ENCODE results near the gene NCKAP5L.

DNA sequence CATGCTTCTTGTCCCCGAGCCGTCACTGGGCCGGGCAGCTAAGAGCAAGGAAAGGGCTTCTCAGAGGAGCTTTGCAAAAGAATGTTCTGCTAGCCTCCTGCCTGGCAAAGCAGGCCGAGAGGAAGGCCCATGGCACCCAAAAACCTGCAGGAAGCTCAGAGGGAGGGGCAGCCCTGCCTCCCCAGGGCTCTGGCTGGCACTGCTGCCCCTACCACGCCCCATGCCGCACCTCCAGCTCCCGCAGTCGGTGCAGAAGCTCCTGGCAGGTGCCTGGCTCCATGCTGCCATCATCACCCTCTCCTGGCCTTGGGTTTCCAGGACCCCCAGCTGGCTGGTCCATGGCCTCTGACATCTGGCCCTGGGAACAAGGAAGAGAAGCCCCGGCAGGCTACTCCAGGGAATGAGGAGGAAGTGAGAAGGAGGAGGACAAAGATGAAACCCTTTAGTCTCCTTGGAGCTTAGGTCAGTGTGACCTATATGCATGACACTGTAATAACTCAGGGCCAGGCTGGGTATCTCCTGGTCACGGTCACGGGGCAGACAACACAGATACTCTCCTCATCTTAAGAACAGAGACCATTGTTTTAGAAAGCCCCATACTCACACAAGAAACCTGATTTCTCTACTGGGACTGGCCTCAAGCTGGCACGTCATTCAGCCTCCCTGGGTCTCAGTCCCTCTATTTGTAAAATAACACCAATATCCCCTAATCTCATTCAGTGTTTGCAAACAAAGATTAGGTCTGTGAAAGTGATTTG is 24.3 kb downstream of the NCKAP5L start:
- TF ChIP-seq REST (IDR thresholded peaks at IDR 0.05; ENCODE audit: insufficient read depth in 1 of 2, low read depth in 2 of 2, low read length in 2 of 2) = no peak
- TF ChIP-seq SIN3A (IDR thresholded peaks at IDR 0.05; ENCODE audit: borderline replicate concordance, insufficient read depth, low read length) = no peak
- no peak for TF ChIP-seq POLR2AphosphoS5 (IDR thresholded peaks at IDR 0.05; ENCODE audit: low read depth, low read length)
- TF ChIP-seq TAF1 (IDR thresholded peaks at IDR 0.05; ENCODE audit: borderline replicate concordance, insufficient read depth, low read length) = no peak
- TF ChIP-seq FOXP2 (optimal IDR thresholded peaks at IDR 0.05; ENCODE audit: borderline replicate concordance, extremely low read depth, extremely low read length, insufficient read depth) = no peak
